Measurements from ENCODE around the gene ZNF30.
"Not testable (repeated sequence)": the region's sequence is repeated elsewhere in the genome, so short reads cannot be mapped to it uniquely, and the experiment has no call there.

The ZNF30 gene

GRCh38 chr19:34926685-34927375 is at the start of gene ZNF30:
ZNF30 (plus strand) TSS chr19:34926903; CDS start chr19:34929948, 3,045 bp downstream.
- DNase-seq (ENCODE audit: low read depth in 2 of 2, low spot score in 1 of 2) = peak; percentile 54 to 59

- no peak for DNase-seq (ENCODE audit: low read depth in 2 of 2, low spot score in 1 of 2)
These were observed 47.1 kb upstream of the ZNF30 start for GRCh38 chr19:34879563-34879962.

- no peak for DNase-seq (ENCODE audit: low read depth in 2 of 2, low spot score in 1 of 2)
These were observed 46.7 kb upstream of the ZNF30 start for GRCh38 chr19:34880034-34880433.

GRCh38 chr19:34881982-34882381 is 44.7 kb upstream of the ZNF30 start:
- no peak for DNase-seq (ENCODE audit: low read depth in 2 of 2, low spot score in 1 of 2)

- no peak for DNase-seq (ENCODE audit: low read depth in 2 of 2, low spot score in 1 of 2)
These were observed 38.6 kb upstream of the ZNF30 start for GRCh38 chr19:34888091-34888490.

GRCh38 chr19:34900245-34900644 is 26.5 kb upstream of the ZNF30 start:
- DNase-seq (ENCODE audit: low read depth in 2 of 2, low spot score in 1 of 2) = no peak

GRCh38 chr19:34904664-34905527 is 21.8 kb upstream of the ZNF30 start:
- no peak for DNase-seq (ENCODE audit: low read depth in 2 of 2, low spot score in 1 of 2)

GRCh38 chr19:34910770-34911169 is 15.9 kb upstream of the ZNF30 start:
- no peak for DNase-seq (ENCODE audit: low read depth in 2 of 2, low spot score in 1 of 2)

GRCh38 chr19:34917144-34917543 is 9.6 kb upstream of the ZNF30 start:
- not testable (repeated sequence) for DNase-seq (ENCODE audit: low read depth in 2 of 2, low spot score in 1 of 2)

- no peak for DNase-seq (ENCODE audit: low read depth in 2 of 2, low spot score in 1 of 2)
These were observed 8.5 kb upstream of the ZNF30 start for GRCh38 chr19:34918190-34918589.

GRCh38 chr19:34920090-34920786 is 6.5 kb upstream of the ZNF30 start:
- DNase-seq (ENCODE audit: low read depth in 2 of 2, low spot score in 1 of 2) = not testable (repeated sequence)

GRCh38 chr19:34925278-34925855 is 1.3 kb upstream of the ZNF30 start:
- DNase-seq (ENCODE audit: low read depth in 2 of 2, low spot score in 1 of 2) = no peak

GRCh38 chr19:34926361-34926684 is 380 bp upstream of the ZNF30 start:
- DNase-seq (ENCODE audit: low read depth in 2 of 2, low spot score in 1 of 2) = no peak

- no peak for DNase-seq (ENCODE audit: low read depth in 2 of 2, low spot score in 1 of 2)
These were observed 5.8 kb downstream of the ZNF30 start for GRCh38 chr19:34932494-34932893.

GRCh38 chr19:34936184-34936583 is 9.5 kb downstream of the ZNF30 start:
- DNase-seq (ENCODE audit: low read depth in 2 of 2, low spot score in 1 of 2) = no peak

GRCh38 chr19:34938886-34939285 is 12.2 kb downstream of the ZNF30 start:
- no peak for DNase-seq (ENCODE audit: low read depth in 2 of 2, low spot score in 1 of 2)

GRCh38 chr19:34943861-34944573 is 17.3 kb downstream of the ZNF30 start:
- DNase-seq (ENCODE audit: low read depth in 2 of 2, low spot score in 1 of 2) = no peak

GRCh38 chr19:34953092-34953491 is 26.4 kb downstream of the ZNF30 start:
- no peak for DNase-seq (ENCODE audit: low read depth in 2 of 2, low spot score in 1 of 2)

- no peak for DNase-seq (ENCODE audit: low read depth in 2 of 2, low spot score in 1 of 2)
These were observed 31.4 kb downstream of the ZNF30 start for GRCh38 chr19:34957830-34958751.

- DNase-seq (ENCODE audit: low read depth in 2 of 2, low spot score in 1 of 2) = no peak
These were observed 32.3 kb downstream of the ZNF30 start for GRCh38 chr19:34959021-34959420.

Measured in stimulated activated CD8-positive, alpha-beta memory T cell treated with anti-CD3 and anti-CD28 coated beads, Interleukin-4, amount 100 ng/mL, for 4 hours (primary cell).